ENCODE results near the gene IPO9.

DNA sequence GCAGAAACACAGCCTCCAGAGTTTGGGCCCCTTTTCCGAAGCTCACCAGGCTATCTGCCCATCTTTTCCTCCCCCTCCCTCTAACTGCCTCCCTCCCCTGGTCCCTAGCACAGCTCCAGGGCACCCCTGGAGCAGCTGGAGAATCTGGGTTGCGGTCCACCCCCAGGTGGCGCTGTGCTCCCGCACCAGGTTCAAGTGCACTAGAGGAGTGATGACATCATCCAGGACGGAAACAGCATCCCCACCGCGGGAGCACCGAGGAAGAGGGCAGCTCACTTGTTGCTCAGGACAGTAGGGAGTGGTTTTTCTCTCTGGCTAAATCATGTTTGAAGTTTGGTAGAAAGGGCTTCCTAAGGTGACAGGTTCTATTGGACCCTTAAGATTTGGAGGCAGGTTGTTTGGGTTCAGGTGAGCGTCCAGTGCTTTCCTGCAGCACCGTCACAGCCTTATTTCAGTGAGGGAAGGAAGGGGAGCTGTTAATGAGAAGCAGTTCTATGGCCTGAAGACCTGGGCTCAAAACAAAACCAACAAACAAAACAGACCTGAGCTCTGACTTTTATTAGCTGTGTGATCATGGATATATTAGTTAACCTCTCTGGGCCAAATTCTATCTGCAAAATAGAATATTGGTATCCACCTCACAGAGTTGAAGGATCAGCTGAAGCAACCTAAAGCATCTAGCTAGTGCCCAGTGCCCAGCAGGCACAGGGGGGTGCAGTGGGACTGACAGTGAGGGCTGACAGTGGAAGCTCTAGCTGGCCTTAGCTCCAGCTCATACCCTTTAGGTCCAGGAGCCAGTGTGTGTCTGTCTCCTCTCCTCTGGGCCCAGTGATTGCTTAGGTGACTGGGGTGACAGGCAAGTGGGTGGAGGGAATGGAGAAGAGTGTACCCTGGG lies 67.2 kb downstream of the IPO9 start:
- TF ChIP-seq, protein P1, sequence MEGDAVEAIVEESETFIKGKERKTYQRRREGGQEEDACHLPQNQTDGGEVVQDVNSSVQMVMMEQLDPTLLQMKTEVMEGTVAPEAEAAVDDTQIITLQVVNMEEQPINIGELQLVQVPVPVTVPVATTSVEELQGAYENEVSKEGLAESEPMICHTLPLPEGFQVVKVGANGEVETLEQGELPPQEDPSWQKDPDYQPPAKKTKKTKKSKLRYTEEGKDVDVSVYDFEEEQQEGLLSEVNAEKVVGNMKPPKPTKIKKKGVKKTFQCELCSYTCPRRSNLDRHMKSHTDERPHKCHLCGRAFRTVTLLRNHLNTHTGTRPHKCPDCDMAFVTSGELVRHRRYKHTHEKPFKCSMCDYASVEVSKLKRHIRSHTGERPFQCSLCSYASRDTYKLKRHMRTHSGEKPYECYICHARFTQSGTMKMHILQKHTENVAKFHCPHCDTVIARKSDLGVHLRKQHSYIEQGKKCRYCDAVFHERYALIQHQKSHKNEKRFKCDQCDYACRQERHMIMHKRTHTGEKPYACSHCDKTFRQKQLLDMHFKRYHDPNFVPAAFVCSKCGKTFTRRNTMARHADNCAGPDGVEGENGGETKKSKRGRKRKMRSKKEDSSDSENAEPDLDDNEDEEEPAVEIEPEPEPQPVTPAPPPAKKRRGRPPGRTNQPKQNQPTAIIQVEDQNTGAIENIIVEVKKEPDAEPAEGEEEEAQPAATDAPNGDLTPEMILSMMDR (optimal IDR thresholded peaks at IDR 0.05 in 1 of 3, IDR thresholded peaks at IDR 0.05 in 1 of 3, conservative IDR thresholded peaks at IDR 0.05 in 1 of 3; ENCODE audit: extremely low read depth in 1 of 3, insufficient read depth in 2 of 3, low read length in 3 of 3) = peak; percentile 94 to 98 (median 96)
- TF ChIP-seq EZH2 (IDR thresholded peaks at IDR 0.05; ENCODE audit: low read length) = no peak
